Measurements from ENCODE around the gene ALPL.

ALPL gene

DNA sequence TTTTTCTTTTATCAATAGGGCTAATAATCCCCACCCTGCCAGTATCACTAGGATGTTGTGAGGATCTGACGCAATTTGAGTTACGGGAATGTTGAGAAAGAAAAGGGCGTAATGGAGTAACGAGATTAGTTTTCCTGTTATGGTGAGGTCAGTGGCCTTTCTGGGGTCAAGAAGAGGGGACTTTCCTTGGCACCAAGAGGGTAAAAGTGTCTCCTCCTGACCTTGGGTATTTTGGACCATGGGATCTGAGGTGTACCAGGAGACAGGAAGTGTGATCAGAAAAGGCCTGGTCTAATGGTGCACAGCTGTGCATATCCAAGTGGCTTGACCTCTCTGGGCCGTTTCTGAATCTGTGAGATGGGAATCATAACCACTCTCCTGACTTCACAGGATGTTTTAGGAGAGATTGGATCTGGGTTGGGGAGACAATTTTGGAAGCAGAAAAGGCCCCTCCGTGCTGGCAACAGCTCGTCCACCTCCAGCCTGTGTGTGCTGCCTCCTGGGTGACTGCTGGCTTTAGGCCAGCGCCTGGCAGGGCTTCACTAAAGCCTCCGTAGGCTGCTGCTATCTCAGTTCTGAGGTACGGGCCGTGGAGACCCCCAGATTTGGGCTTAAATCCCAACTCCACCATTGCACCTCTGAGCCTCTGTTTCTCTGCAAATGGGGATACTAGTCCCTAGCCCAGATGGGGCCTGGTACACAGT lies 37.1 kb downstream of the ALPL start:
- no peaks in the 10 kb centered on the region for H3K36me3 ChIP-seq (ENCODE audit: control insufficient read depth in 1 of 2, insufficient read depth in 2 of 2, low read length in 2 of 2)

DNA sequence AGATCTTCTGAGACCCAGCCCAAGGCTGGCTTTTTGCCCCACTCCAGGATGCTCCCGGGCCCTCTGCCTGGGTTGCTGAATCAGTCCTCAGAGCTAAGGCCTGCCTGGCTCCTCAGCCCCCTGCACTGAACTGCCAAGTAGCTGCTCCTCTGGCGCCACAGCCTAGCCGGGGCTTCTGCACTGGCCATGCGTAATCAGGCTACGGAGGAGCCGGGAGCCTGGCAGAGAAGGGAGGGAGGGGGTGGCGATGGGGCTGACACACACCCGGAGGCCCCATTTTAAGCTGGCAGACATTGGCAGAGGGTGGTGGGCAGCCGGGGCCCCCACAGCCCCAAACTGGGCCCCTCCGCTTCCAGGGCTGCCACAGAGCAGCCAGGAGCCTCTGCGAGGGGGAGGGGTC lies 38.7 kb downstream of the ALPL start:
- Histone ChIP-seq H3K4me3 (ENCODE audit: low read depth in 1 of 2, low read length in 2 of 2) (no peak overlapping the region), H3K36me3 (ENCODE audit: control insufficient read depth in 1 of 2, insufficient read depth in 2 of 2, low read length in 2 of 2) (no peaks in the 10 kb centered on the region), H3K9me3 (ENCODE audit: control insufficient read depth in 1 of 2, low read length in 2 of 2) (no peaks in the 10 kb centered on the region), H3K27me3 (ENCODE audit: low read depth, low read length) (no peaks in the 10 kb centered on the region), H3K27ac (ENCODE audit: low read length) (no peak overlapping the region), H3K4me1 (ENCODE audit: control insufficient read depth in 1 of 2, insufficient read depth in 2 of 2, low read length in 2 of 2) (no peaks in the 10 kb centered on the region)

More for the DNA sequence above, 37.1 kb downstream of the ALPL start:
- peaks cover 0 to 5% of the 10 kb centered on the region in 2 donors for H3K4me1 ChIP-seq (ENCODE audit: control insufficient read depth in 1 of 2, insufficient read depth in 2 of 2, low read length in 2 of 2)
- H3K4me3 ChIP-seq (ENCODE audit: low read depth in 1 of 2, low read length in 2 of 2) = no peak overlapping the region
- no peaks in the 10 kb centered on the region for H3K27me3 ChIP-seq (ENCODE audit: low read depth, low read length)
- no peaks in the 10 kb centered on the region for H3K9me3 ChIP-seq (ENCODE audit: control insufficient read depth in 1 of 2, low read length in 2 of 2)
- no peak overlapping the region for H3K27ac ChIP-seq (ENCODE audit: low read length)

DNA sequence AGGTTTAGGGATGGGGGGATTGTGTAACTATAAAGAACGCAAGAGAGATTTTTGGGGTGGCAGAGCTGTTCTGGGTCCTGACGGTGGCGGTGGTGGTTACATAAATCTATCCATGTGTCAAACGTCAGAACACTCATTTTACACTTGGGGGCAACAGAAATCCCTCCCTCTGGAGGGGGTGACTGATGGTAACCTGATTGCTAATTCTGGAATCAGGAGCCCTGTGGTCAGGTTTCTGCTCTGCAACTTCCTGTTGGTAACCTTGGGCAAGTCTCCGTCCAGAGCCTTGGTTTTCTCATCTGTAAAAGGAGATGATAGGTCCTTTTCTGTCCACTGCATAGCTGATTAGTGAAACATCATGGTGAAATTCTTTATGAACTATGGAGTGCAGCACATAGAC lies 40.9 kb downstream of the ALPL start:
- H3K27me3 ChIP-seq (ENCODE audit: low read depth, low read length) = no peaks in the 10 kb centered on the region
- no peak overlapping the region for H3K27ac ChIP-seq (ENCODE audit: low read length)
- H3K9me3 ChIP-seq (ENCODE audit: control insufficient read depth in 1 of 2, low read length in 2 of 2) = no peaks in the 10 kb centered on the region
- no peaks in the 10 kb centered on the region for H3K36me3 ChIP-seq (ENCODE audit: control insufficient read depth in 1 of 2, insufficient read depth in 2 of 2, low read length in 2 of 2)
- H3K4me1 ChIP-seq (ENCODE audit: control insufficient read depth in 1 of 2, insufficient read depth in 2 of 2, low read length in 2 of 2) = no peaks in the 10 kb centered on the region
- no peak overlapping the region for H3K4me3 ChIP-seq (ENCODE audit: low read depth in 1 of 2, low read length in 2 of 2)

DNA sequence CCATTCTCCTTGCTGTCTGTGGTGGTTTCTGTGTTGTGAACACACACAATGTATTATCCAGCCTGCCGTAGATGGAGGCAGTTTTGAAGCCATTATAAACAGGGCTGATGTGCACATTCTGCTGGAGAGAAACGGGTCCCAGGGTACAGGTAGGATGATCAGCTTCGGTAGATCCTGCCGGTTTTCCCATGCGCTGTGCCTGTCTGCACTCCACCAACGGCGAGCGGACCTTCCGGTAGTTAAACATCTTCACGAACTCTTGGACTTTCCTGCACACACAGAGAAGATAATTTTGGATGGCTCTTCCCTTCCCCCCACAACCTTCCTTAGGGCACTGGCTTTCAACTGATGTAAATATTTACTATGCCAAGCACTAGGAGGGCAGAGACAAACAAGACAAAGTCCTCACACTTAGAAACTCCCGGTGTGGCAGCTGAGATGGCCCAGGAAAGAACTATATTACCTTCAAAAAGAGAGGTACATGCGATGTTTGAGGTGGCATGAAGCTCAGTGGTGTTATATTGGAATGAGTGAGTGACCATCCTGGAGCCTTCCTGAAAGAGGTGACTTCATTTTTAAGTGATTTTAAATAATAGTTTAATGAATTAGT lies 41.7 kb downstream of the ALPL start:
- Histone ChIP-seq H3K36me3 (ENCODE audit: control insufficient read depth in 1 of 2, insufficient read depth in 2 of 2, low read length in 2 of 2) (no peaks in the 10 kb centered on the region), H3K4me1 (ENCODE audit: control insufficient read depth in 1 of 2, insufficient read depth in 2 of 2, low read length in 2 of 2) (no peaks in the 10 kb centered on the region), H3K27ac (ENCODE audit: low read length) (no peak overlapping the region), H3K27me3 (ENCODE audit: low read depth, low read length) (no peaks in the 10 kb centered on the region), H3K9me3 (ENCODE audit: control insufficient read depth in 1 of 2, low read length in 2 of 2) (no peaks in the 10 kb centered on the region), H3K4me3 (ENCODE audit: low read depth in 1 of 2, low read length in 2 of 2) (no peak overlapping the region)

DNA sequence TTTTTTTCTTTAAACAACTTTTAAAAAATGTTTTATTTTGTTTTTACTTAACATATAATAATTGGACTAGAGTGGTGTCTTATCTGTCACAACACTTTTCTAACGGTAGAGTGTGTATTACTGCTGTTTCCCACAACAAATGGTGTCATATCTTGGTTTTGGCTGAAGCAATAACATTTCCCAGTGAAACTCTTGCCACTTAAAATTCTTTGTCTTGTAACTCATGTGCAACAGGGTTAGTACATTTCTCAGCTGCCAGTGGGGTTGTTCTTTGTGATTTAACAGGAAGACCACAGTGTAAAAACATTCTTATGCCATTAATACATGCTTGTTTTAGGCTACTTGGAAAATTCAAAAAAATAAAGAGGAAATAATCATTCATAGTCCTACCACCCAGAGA lies 43.5 kb downstream of the ALPL start:
- H3K4me3 ChIP-seq (ENCODE audit: low read depth in 1 of 2, low read length in 2 of 2) = no peak overlapping the region
- H3K27me3 ChIP-seq (ENCODE audit: low read depth, low read length) = no peaks in the 10 kb centered on the region
- no peak overlapping the region for H3K27ac ChIP-seq (ENCODE audit: low read length)

DNA sequence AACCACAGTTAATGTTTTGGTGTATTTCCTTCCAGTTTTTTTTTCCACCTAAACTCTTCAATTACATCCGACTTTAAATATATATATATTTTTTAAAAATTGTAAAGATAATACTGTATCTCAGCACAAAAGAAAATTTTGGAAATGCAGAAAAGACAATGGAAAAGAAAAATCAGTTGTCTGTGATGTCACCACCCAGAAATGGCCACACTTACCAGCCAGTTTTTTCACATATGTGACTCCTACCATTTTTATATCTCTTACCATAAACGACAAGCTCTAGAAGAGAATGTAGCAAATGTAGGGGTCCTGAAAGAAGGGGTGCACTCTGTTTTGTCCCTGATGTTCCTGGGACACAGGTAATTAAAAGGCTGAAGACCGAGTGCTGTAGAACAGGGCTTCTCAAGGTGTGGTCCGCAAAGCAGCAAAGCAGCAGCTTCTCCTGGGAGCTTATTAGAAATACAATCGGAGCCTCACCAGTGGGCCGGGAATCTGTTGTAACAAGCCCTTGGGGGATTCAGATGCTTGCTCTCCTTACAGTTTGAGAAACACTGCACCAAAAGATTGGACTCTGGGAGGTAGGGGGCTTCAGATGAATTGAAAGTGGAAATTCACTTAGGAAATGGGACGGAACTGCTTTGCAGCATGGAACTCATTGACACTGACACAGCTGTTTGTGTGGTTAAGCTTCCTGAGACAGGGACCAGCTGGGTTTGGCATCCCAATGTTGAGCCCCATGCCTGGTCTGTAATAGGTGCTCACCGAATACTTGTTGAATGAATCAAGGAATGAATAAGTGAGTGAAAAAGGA lies 44.1 kb downstream of the ALPL start:
- no peaks in the 10 kb centered on the region for H3K9me3 ChIP-seq (ENCODE audit: control insufficient read depth in 1 of 2, low read length in 2 of 2)
- no peak overlapping the region for H3K4me3 ChIP-seq (ENCODE audit: low read depth in 1 of 2, low read length in 2 of 2)
- H3K27ac ChIP-seq (ENCODE audit: low read length) = no peak overlapping the region
- H3K4me1 ChIP-seq (ENCODE audit: control insufficient read depth in 1 of 2, insufficient read depth in 2 of 2, low read length in 2 of 2) = no peaks in the 10 kb centered on the region
- no peaks in the 10 kb centered on the region for H3K36me3 ChIP-seq (ENCODE audit: control insufficient read depth in 1 of 2, insufficient read depth in 2 of 2, low read length in 2 of 2)
- H3K27me3 ChIP-seq (ENCODE audit: low read depth, low read length) = no peaks in the 10 kb centered on the region

More for the DNA sequence above, 43.5 kb downstream of the ALPL start:
- H3K4me1 ChIP-seq (ENCODE audit: control insufficient read depth in 1 of 2, insufficient read depth in 2 of 2, low read length in 2 of 2) = no peaks in the 10 kb centered on the region
- no peaks in the 10 kb centered on the region for H3K9me3 ChIP-seq (ENCODE audit: control insufficient read depth in 1 of 2, low read length in 2 of 2)
- no peaks in the 10 kb centered on the region for H3K36me3 ChIP-seq (ENCODE audit: control insufficient read depth in 1 of 2, insufficient read depth in 2 of 2, low read length in 2 of 2)

DNA sequence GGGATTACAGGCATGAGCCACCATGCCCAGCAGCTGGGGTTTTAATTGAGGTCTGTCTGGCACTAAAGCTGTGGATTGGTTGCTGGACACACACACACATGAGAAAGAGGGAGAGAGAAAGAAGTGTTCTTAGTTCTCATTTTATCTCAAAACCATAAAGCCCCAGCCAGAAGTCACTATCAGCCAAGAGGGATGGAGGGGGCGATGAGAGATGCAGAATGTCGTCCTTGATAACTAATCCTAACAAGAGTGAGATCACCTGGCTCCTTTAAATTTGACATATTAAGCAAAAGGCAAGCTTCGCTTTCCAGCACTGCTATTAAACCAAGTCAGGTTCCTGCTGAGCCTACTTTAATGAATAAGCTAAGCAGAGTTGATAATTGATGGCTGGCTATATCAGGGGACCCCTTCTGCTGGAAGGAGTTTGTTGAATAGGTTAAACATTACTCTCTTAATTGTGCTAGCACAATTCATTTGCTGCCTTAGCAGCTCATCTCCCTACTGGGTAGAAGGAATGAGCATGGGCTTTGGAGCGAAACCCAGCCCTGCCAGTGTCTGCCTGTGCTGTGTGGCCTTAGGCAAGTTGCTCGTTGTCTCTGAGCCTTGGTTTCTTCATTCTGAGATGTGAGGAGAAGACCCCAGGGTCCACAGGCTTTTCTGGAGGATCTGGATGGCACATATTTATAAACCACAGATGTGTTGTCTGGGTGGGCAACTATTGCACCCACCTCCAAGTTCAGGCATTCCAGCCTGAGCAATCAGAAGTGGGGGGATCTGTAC lies 50.8 kb downstream of the ALPL start:
- no peaks in the 10 kb centered on the region for H3K36me3 ChIP-seq (ENCODE audit: control insufficient read depth in 1 of 2, insufficient read depth in 2 of 2, low read length in 2 of 2)
- H3K4me1 ChIP-seq (ENCODE audit: control insufficient read depth in 1 of 2, insufficient read depth in 2 of 2, low read length in 2 of 2) = no peaks in the 10 kb centered on the region
- no peaks in the 10 kb centered on the region for H3K9me3 ChIP-seq (ENCODE audit: control insufficient read depth in 1 of 2, low read length in 2 of 2)
- H3K27ac ChIP-seq (ENCODE audit: low read length) = no peak overlapping the region
- H3K4me3 ChIP-seq (ENCODE audit: low read depth in 1 of 2, low read length in 2 of 2) = no peak overlapping the region
- H3K27me3 ChIP-seq (ENCODE audit: low read depth, low read length) = no peaks in the 10 kb centered on the region

DNA sequence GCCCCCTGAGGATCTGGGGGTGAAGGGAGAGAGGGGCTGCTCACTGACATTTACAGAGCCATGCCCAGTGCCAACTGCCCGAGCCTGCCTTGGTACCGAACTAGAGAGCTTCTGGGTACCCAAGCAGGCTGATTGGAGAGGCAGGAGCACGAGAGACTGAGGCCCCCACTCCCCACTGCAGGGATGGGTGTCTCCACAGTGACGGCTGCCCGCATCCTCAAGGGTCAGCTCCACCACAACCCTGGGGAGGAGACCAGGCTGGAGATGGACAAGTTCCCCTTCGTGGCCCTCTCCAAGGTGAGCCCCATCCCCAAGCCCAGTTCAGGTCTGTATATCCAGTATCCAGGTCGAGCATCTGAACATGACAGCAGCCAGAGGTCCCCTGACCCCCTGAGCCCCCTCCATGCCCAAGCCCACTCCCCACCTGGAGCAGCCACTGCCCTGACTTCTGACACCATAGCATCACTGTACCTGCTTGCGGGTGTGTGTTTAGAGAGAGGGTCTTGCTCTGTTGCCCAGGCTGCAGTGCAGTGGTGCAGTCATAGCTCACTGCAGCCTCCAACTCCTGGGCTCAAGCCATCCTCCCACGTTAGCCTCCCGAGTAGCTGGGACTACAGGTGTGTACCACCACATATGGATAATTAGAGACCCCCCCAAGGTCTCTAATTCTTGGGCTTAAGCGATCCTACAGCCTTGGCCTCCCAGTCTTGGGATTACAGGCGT lies 51.9 kb downstream of the ALPL start:
- Histone ChIP-seq H3K27ac (ENCODE audit: low read length) (no peak overlapping the region), H3K27me3 (ENCODE audit: low read depth, low read length) (no peaks in the 10 kb centered on the region), H3K4me1 (ENCODE audit: control insufficient read depth in 1 of 2, insufficient read depth in 2 of 2, low read length in 2 of 2) (no peaks in the 10 kb centered on the region), H3K36me3 (ENCODE audit: control insufficient read depth in 1 of 2, insufficient read depth in 2 of 2, low read length in 2 of 2) (no peaks in the 10 kb centered on the region), H3K4me3 (ENCODE audit: low read depth in 1 of 2, low read length in 2 of 2) (no peak overlapping the region), H3K9me3 (ENCODE audit: control insufficient read depth in 1 of 2, low read length in 2 of 2) (no peaks in the 10 kb centered on the region)

DNA sequence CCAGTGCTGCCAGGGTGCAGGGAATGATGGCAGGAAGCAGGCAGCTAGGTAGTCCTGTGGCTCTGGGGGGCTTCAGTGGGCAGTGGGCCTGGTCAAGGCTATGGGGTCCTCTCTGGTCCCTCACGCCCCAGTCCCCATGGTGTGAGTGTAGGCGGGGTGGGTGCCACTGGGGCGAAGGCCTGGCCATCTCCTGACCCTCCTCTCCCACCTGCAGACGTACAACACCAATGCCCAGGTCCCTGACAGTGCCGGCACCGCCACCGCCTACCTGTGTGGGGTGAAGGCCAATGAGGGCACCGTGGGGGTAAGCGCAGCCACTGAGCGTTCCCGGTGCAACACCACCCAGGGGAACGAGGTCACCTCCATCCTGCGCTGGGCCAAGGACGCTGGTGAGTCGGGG lies 53.7 kb downstream of the ALPL start:
- Histone ChIP-seq H3K4me1 (ENCODE audit: control insufficient read depth in 1 of 2, insufficient read depth in 2 of 2, low read length in 2 of 2) (no peaks in the 10 kb centered on the region), H3K27ac (ENCODE audit: low read length) (no peak overlapping the region), H3K9me3 (ENCODE audit: control insufficient read depth in 1 of 2, low read length in 2 of 2) (no peaks in the 10 kb centered on the region), H3K4me3 (ENCODE audit: low read depth in 1 of 2, low read length in 2 of 2) (no peak overlapping the region), H3K27me3 (ENCODE audit: low read depth, low read length) (no peaks in the 10 kb centered on the region), H3K36me3 (ENCODE audit: control insufficient read depth in 1 of 2, insufficient read depth in 2 of 2, low read length in 2 of 2) (no peaks in the 10 kb centered on the region)

DNA sequence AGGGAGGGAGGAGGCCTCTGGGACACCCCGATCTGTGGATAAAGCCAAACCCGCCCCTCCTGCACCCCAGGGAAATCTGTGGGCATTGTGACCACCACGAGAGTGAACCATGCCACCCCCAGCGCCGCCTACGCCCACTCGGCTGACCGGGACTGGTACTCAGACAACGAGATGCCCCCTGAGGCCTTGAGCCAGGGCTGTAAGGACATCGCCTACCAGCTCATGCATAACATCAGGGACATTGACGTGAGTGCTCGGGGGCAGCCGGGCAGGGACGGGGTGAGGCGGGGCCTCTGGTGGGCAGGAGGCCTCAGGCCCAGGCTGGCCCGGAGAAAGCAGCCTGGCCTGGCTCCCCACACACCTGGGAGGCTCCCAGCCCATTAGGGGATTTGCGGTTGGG lies 54.7 kb downstream of the ALPL start:
- Histone ChIP-seq H3K9me3 (ENCODE audit: control insufficient read depth in 1 of 2, low read length in 2 of 2) (no peaks in the 10 kb centered on the region), H3K36me3 (ENCODE audit: control insufficient read depth in 1 of 2, insufficient read depth in 2 of 2, low read length in 2 of 2) (no peaks in the 10 kb centered on the region), H3K27me3 (ENCODE audit: low read depth, low read length) (no peaks in the 10 kb centered on the region), H3K4me3 (ENCODE audit: low read depth in 1 of 2, low read length in 2 of 2) (no peak overlapping the region), H3K4me1 (ENCODE audit: control insufficient read depth in 1 of 2, insufficient read depth in 2 of 2, low read length in 2 of 2) (no peaks in the 10 kb centered on the region), H3K27ac (ENCODE audit: low read length) (no peak overlapping the region)

Measured in muscle layer of duodenum (tissue), 2 donors.